Activated B cell treated with CpG ODN at 0.5 μM for 24 hours (primary cell): ENCODE data around the gene RAD51B. TPM values are rescaled to one million over a fixed set of nuclear protein-coding genes. Genes with fewer than 3 reads are reported as not detected.

Experiments used
- ATAC-seq: fragments of 200-7000 bp; cut with Tn5 transposase; one replicate; pipeline ENCODE4 v1.10.0; 2021; ENCODE audit warnings: low read depth, mild to moderate bottlenecking, moderate library complexity
- CTCF ChIA-PET: fragments of 350-600 bp; sonication (Branson Sonifier 250); formaldehyde crosslinking; loops from one replicate; lab custom pipeline; 2021; ENCODE audit warnings: antibody characterized with exemption; lab: Charles Lee
- POLR2A ChIA-PET: fragments of 350-600 bp; sonication (Branson Sonifier 250); formaldehyde crosslinking; loops from one replicate; lab custom pipeline; 2021; ENCODE audit warnings: antibody characterized with exemption; lab: Charles Lee
- DNase-seq: peaks from one replicate; pipeline ENCODE4 v3.0.0; 2022
- H3K27ac Mint-ChIP-seq: one replicate; pipeline ENCODE4 v1.8.0; 2020; ENCODE audit warnings: mixed read lengths
- H3K27me3 Mint-ChIP-seq: one replicate; pipeline ENCODE4 v1.8.0; 2021; ENCODE audit warnings: mixed read lengths
- H3K36me3 Mint-ChIP-seq: one replicate; pipeline ENCODE4 v1.8.0; 2021; ENCODE audit warnings: low read depth, mixed read lengths
- H3K4me1 Mint-ChIP-seq: one replicate; pipeline ENCODE4 v1.8.0; 2021; ENCODE audit warnings: mixed read lengths
- H3K4me3 Mint-ChIP-seq: one replicate; pipeline ENCODE4 v1.8.0; 2020; ENCODE audit warnings: mild to moderate bottlenecking, mixed read lengths
- H3K9me3 Mint-ChIP-seq: one replicate; pipeline ENCODE4 v1.8.0; 2020; ENCODE audit warnings: mixed read lengths
- intact Hi-C: fragments of 100-400 bp; cut with micrococcal nuclease; formaldehyde crosslinking; loops from one replicate; pipeline ENCODE4 v1.15.1; 2024
- total RNA-seq: library from RNA; stranded (reverse); gene quantifications from 2 replicates; pipeline ENCODE4 v1.2.3, GENCODE V29; 2022
- TF ChIP-seq, protein P1 (sequence below): fragments of 200-600 bp; IDR thresholded peaks from one replicate; pipeline ENCODE4 v1.8.0; 2022; ENCODE audit warnings: antibody characterized with exemption, mild to moderate bottlenecking

RAD51B gene
- total RNA-seq, 1 donor from 2014 or later, result 53.9 TPM

DNA sequence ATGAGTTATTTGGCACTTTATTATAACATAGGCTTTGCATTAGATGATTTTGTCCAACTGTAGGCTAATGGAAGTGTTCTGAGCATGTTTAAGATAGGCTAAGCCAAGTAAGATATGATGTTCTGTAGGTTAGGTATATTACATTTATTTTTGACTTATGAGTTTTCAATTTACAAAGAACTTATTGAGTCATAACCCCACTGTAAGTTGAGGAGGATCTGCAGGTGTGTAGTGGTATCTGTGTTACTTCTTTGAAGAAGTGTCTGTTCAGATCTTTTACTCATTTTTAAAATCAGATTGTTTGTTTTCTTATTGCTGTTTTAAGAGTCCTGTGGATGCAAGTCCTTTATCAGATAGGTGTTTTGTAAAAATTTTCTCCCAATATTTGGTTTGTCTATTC lies 329.2 kb downstream of the RAD51B start:
- H3K27me3 Mint-ChIP-seq, result no peaks in the 10 kb centered on the region
- CTCF ChIA-PET, result no interaction called here
- peaks cover 5% of the 10 kb centered on the region for H3K4me1 Mint-ChIP-seq
- H3K4me3 Mint-ChIP-seq, result no peak overlapping the region
- peaks cover 24% of the 10 kb centered on the region for H3K9me3 Mint-ChIP-seq
- H3K27ac Mint-ChIP-seq, result no peak overlapping the region
- no peak for ATAC-seq
- intact Hi-C loops, result no loop called here
- TF ChIP-seq, protein P1, sequence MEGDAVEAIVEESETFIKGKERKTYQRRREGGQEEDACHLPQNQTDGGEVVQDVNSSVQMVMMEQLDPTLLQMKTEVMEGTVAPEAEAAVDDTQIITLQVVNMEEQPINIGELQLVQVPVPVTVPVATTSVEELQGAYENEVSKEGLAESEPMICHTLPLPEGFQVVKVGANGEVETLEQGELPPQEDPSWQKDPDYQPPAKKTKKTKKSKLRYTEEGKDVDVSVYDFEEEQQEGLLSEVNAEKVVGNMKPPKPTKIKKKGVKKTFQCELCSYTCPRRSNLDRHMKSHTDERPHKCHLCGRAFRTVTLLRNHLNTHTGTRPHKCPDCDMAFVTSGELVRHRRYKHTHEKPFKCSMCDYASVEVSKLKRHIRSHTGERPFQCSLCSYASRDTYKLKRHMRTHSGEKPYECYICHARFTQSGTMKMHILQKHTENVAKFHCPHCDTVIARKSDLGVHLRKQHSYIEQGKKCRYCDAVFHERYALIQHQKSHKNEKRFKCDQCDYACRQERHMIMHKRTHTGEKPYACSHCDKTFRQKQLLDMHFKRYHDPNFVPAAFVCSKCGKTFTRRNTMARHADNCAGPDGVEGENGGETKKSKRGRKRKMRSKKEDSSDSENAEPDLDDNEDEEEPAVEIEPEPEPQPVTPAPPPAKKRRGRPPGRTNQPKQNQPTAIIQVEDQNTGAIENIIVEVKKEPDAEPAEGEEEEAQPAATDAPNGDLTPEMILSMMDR, result no peak
- peaks cover 24% of the 10 kb centered on the region for H3K36me3 Mint-ChIP-seq
- DNase-seq, result no peak
- POLR2A ChIA-PET, result no interaction called here

DNA sequence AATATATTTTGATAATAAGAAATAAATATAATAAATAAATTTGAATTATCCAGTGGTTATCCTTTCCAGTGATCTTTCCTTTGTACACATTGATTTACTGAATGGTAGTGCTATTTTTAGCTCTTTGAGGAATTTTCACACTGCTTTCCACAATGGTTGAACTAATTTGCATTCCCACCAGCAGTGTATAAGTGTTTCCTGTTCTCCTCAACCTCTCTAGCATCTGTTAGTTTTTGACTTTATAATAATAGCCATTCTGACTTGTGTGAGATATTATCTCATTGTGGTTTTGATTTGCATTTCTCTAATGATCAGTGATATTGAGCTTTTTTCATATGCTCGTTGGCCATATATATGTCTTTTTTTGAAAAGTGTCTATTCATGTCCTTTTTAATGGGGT lies 333.7 kb downstream of the RAD51B start:
- ChIA-PET CTCF (no interaction called here), POLR2A (no interaction called here)
- TF ChIP-seq, protein P1, result no peak
- no peak for ATAC-seq
- H3K36me3 Mint-ChIP-seq, result peaks cover 27% of the 10 kb centered on the region
- no peak overlapping the region for H3K4me3 Mint-ChIP-seq
- H3K4me1 Mint-ChIP-seq, result peaks cover 5% of the 10 kb centered on the region
- H3K27ac Mint-ChIP-seq, result no peak overlapping the region
- peaks cover 25% of the 10 kb centered on the region for H3K9me3 Mint-ChIP-seq
- intact Hi-C loops, result no loop called here
- no peaks in the 10 kb centered on the region for H3K27me3 Mint-ChIP-seq
- DNase-seq, result no peak

DNA sequence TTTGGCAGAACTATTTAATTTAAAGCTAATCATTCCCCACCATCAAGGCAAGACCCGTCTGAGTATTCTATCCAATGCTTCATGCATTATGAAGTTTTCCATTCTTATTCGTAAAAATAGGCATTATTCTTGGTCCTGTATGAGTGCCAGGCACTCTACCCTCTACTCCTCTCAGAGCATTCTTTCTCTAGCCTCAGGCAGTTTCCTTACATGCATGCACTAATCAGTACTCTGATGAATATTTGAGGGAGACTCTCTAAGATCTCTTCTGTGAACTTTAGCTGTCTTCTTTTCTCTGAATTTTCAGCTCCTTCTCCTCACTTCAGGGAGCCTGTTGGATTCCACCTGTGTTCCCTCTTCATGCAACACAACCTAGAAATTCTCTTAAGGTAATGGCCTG lies 334.7 kb downstream of the RAD51B start:
- Mint-ChIP-seq H3K4me1 (peaks cover 5% of the 10 kb centered on the region), H3K27me3 (no peaks in the 10 kb centered on the region), H3K4me3 (no peak overlapping the region), H3K36me3 (peaks cover 22% of the 10 kb centered on the region), H3K9me3 (peaks cover 20% of the 10 kb centered on the region), H3K27ac (no peak overlapping the region)
- ATAC-seq (no peak), DNase-seq (no peak)
- POLR2A ChIA-PET, result no interaction called here
- TF ChIP-seq, protein P1, result no peak
- CTCF ChIA-PET, result interaction anchor here (1.1 kb wide), 1 partner anchor 690 kb away, joined by 3 read pairs; no protein-coding TSS in a partner anchor
- intact Hi-C loops, result no loop called here

DNA sequence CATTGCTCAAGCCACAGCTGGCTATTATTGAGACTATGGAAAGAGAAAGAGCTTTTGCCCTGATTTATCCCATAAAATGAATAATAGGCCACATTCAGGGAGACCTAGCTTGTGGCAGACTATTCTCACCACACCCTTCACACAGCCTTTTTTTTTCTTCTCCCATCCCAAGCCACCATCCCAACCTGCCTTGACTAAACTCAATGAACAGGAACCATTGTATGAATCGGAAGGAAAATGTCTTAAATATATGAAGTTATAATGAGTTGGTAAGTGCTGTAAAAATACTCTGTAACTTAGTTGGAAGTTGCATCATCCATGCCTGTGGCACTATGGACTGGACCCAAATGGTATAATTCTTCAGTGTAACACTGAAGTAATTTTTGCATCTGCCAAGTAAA lies 338.4 kb downstream of the RAD51B start:
- CTCF ChIA-PET, result no interaction called here
- Mint-ChIP-seq H3K4me1 (peaks cover 5% of the 10 kb centered on the region), H3K4me3 (no peak overlapping the region), H3K27me3 (no peaks in the 10 kb centered on the region), H3K36me3 (peaks cover 6% of the 10 kb centered on the region), H3K9me3 (peaks cover 8% of the 10 kb centered on the region), H3K27ac (no peak overlapping the region)
- no peak for DNase-seq
- ATAC-seq, result no peak
- TF ChIP-seq, protein P1, result no peak
- POLR2A ChIA-PET, result no interaction called here
- intact Hi-C loops, result no loop called here

DNA sequence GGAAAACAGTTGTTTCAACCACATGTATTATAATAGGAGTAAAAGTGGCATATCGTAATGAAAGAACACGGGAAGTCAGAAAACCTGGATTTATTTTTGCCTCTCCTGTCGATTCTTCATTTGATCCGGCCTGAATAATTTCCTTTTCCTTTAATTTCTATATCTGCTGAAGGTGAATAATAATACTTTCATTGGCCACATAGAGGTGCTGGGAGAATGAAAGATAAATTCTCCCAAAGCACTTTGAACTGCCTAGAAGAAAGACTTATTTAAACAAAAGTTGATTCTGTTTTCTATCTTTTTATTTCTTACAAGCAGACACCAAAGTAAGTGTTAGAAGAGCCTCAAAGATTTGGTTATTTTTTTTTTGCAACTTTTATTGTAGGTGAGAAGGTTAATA lies 339.1 kb downstream of the RAD51B start:
- ATAC-seq, result no peak
- TF ChIP-seq, protein P1, result no peak
- Mint-ChIP-seq H3K36me3 (peaks cover 3% of the 10 kb centered on the region), H3K4me1 (no peaks in the 10 kb centered on the region), H3K27ac (no peak overlapping the region), H3K4me3 (no peak overlapping the region), H3K27me3 (no peaks in the 10 kb centered on the region), H3K9me3 (peaks cover 5% of the 10 kb centered on the region)
- intact Hi-C loops, result no loop called here
- DNase-seq, result no peak
- POLR2A ChIA-PET, result no interaction called here
- CTCF ChIA-PET, result no interaction called here
